DND-41 (cell line): ENCODE measurements around the gene GIT1.

Experiments
- EZH2 ChIP-seq: IDR thresholded peaks from 3 replicates; pipeline ENCODE4 v1.6.1; 2012; ENCODE audit warnings: borderline replicate concordance, low read depth, mild to moderate bottlenecking, moderate library complexity, low read length, inconsistent platforms; ENCODE audit not compliant: severe bottlenecking
- TF ChIP-seq, protein P1 (sequence below): IDR thresholded peaks from 2 replicates; pipeline ENCODE4 v1.5.1; 2012; ENCODE audit warnings: borderline replicate concordance, low read length, moderate library complexity, mild to moderate bottlenecking; ENCODE audit not compliant: poor library complexity, severe bottlenecking; ENCODE audit errors: extremely low read depth

DNA sequence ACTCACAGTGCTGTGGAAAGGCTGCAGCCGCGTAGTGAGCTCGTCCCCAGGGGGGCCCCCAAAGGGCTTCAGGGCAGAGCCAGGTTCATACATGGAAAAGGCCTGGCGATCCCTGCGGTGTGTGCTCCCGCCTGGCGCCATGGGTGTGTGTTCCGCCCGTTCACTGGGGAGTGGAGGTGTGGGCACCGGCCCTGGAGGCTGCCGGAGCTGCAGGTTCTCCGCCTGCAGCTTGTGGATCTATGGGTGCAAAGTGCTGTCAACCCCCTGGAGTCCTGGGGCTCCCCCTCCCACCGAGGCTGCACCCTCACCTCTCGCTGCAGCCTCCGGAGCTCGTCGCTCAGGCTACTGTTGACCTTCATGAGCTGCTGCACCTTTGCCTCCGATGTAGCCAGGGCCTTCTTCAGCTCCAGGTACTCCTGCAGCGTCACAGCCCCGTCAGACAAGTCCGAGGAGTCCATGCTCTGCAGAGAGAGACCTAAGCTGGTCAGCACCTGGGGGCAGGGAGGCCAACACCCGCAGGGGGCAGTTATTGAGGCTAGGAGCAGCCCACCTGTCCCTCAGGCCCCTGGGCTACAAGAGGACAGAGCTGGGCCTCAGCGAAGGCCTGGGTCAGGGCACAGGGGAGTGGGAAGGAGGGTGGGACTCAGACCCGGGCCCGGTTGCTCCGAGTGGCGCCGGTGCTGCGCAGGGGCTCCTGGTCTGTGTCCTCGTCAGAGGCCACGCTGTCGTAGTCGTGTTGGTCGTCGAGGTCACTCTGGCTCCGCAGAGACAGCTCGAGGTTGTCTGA is 13.0 kb downstream of the GIT1 start:
- TF ChIP-seq, protein P1, sequence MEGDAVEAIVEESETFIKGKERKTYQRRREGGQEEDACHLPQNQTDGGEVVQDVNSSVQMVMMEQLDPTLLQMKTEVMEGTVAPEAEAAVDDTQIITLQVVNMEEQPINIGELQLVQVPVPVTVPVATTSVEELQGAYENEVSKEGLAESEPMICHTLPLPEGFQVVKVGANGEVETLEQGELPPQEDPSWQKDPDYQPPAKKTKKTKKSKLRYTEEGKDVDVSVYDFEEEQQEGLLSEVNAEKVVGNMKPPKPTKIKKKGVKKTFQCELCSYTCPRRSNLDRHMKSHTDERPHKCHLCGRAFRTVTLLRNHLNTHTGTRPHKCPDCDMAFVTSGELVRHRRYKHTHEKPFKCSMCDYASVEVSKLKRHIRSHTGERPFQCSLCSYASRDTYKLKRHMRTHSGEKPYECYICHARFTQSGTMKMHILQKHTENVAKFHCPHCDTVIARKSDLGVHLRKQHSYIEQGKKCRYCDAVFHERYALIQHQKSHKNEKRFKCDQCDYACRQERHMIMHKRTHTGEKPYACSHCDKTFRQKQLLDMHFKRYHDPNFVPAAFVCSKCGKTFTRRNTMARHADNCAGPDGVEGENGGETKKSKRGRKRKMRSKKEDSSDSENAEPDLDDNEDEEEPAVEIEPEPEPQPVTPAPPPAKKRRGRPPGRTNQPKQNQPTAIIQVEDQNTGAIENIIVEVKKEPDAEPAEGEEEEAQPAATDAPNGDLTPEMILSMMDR, result no peak
- TF ChIP-seq EZH2, result no peak
